Stimulated activated CD8-positive, alpha-beta memory T cell treated with anti-CD3 and anti-CD28 coated beads, Interleukin-2, amount 100 ng/mL, for 1 hour (primary cell): ENCODE results near the gene PAF1.
"Not testable (repeated sequence)": the region's sequence is repeated elsewhere in the genome, so short reads cannot be mapped to it uniquely, and the experiment has no call there.

ENCODE experiments used
- DNase-seq, 2 donors: peaks; one replicate each; pipeline ENCODE4 v3.0.0-alpha.2; 2020; ENCODE audit warnings: low read depth in 2 of 2

Gene PAF1

GRCh38 chr19:39382991-39383828 is 7.7 kb downstream of the PAF1 start:
- no peak for DNase-seq

DNA sequence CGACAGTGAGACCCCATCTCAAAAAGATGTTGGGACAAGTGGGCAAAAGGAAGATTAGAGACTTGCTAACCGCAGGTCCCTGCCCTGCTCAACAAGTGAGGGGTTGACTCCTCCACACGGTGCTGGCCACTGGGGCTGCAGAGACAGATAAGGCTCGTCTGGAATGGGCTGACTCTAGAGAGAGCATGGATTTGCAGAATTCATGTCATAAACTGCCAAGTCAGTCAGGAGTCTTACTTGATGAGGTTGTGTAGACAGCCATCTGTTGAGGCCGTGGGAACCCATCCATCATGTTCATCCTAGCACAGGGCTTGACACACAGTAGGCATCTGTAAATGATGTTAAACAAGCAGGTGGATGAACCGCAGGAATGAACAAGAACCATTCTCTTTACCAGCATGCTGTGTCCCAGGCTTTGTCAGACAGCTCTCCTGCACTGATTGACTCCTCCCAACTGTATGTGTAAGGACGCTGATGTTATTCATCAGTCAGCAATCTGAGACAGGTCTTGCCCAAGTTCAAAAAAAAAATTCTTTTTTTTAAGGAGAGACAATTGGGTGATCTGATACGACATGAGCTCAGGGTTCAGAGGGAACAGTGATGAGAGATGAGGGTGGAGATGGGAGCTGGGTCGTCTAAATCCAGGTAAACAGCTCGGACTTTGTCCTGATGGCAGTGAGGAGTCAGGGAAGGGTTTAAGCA is 8.8 kb downstream of the PAF1 start:
- DNase-seq = no peak

- DNase-seq = no peak
Observed at GRCh38 chr19:39380521-39381502, 10.1 kb downstream of the PAF1 start.

DNA sequence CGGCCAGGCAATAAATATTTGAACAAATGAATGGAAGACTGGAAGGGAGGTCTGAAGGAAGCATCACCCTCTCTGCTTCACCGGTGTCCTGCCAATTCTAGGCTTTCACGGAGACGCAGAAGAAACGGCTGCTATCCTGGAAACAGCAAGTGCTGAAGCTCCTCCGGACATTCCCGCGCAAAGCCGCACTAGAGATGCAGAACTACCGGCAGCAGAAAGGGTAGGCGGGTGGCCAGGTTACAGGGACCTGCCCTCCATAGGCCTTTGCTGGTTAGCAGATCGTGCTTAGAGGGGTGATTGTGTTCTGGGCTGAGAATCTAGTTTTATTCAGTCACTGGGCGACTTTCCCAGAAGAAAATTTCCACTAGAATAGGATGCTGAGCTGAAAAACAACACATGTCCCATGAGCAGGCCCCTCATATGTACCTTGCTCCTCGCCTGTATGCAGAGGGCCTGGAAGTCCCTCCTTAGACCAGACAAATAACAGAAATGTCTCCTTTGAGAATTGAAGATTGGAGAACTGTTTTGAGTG is 11.0 kb downstream of the PAF1 start:
- DNase-seq = no peak

- DNase-seq = not testable (repeated sequence)
Observed at GRCh38 chr19:39379366-39379765, 11.5 kb downstream of the PAF1 start.

DNA sequence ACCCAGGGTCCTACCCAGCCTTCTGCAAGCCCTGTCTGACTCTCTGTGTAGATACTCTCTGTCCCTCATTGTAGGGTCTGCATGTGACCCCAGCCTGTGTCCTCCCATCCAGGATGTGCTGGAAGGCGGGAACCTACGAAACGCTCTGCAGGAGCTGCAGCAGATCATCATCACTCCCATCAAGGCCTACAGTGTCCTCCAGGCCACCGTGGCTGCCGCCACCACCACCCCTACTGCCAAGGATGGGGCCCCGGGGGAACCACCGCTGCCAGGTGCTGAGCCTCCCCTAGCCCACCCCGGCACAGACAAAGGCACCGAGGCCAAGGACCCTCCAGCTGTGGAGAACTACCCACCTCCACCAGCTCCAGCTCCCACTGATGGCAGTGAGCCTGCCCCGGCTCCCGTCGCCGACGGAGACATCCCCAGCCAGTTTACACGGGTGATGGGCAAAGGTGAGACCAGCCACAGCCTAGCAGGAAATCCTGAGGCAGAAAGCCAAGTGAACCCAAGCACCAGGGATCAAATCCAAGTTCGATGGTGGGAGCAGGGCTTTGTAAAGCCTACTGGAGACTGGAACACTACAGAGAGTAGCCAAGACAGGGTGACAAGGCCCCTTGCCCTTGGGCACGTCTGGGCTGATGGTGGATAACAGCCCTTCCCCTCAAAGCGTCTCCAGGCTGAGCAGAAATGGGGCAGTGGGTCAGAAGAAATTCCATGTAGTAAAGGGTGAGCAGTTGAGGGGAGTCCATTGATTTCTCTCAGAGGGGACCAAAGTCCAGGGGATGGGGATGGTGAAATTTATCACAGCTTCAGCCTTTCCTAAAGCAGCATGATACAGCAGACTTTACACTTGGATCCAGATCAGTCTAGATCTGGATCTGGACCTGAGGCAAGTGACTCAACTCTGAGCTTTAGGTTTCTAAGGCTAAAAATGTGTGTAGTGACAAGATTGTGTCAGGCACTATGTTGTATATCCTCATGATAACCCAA is 13.2 kb downstream of the PAF1 start:
- DNase-seq = no peak

DNA sequence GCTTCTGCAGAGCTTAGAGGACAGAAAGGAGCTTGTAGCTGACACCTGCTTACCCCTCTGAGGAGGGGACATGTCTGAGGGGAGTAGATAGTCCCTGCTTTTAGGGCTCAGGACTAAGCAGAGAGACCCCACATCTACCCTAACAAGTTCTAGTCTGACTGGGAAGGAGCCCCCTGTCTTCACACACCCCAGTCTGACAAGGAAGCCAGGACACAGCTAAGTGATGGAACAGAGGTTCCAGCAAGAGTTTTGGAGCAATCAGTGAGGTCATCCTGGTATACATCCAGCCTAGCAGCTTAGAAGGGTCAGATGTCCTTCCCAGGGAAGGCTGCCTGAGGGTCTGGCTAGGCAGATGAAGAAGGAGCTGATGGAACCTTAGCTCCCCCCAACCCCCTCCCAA is 15.0 kb downstream of the PAF1 start:
- no peak for DNase-seq

- no peak for DNase-seq
Observed at GRCh38 chr19:39372941-39373340, 18.0 kb downstream of the PAF1 start.

DNA sequence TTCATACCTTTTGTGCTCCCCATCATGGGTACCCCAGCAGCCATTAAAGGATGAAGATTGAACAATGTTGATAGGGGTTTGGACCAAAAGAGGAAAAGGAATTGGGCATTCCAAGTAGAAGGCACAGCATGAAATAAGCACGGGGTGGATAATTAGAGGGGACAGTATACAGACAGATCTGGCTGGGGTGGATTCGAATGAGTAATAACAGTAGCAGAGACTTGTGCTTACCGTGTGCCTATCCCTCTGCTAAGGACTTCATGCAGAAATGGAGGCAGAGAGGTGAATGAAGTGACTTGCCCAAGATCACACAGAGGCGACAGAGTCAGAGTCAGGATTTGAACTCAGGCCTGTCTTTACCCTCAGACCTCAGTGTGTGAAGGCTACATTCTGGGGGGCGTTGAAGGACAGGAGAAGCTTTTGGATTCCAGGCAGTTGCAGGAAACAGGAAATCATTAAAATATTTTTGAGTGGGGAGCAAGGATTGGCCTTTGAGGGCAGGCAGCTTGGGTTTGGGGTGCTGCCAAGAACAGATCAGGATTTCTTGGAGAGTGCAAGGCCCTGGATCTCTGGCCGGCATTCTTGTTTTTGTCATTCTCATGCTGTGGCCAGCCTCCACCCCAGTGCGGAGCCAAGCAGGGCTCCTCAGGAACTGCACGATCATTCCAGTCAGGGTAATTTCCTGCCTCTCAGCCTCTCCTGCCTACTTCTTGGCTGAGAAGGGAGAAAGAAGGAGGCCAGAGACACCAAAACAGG is 18.7 kb downstream of the PAF1 start:
- DNase-seq = no peak

- no peak for DNase-seq
Observed at GRCh38 chr19:39370735-39371134, 20.2 kb downstream of the PAF1 start.

DNA sequence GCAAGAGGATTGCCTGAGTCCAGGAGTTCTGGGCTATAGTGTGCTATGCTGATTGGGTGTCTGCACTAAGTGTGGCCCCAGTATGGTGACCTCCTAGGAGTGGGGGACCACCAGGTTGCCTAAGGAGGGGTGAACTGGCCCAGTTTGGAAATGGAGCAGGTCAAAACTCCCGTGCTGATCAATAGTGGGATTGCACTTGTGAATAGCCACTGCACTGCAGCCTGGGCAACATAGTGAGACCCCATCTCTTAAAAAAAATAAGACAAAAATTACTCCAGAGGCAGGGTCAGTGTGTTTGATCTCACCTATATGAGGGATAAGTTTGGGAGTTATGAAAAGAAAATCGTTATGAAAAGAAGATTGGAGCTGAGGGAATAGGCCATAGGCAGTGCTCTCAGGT is 21.7 kb downstream of the PAF1 start:
- DNase-seq = no peak

DNA sequence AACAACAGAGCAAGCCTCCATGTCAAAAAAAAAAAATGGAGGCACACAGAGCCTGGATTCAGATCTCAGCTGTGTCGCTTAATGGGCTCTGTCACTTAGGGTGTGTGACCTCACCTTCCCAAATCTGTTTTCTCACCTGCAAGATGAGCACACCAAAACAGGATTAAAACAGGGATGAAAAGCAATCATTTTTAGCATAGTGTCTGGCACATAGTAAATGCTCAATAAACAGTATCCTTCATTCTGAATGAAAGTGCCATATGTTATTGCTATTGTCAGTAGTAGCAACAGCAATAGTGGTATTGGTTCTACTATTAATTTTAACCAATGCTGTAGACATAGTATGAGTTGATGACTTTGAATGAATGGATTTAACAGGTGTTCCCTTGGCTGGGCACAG is 25.4 kb downstream of the PAF1 start:
- no peak for DNase-seq

- no peak for DNase-seq
Observed at GRCh38 chr19:39363901-39364457, 26.9 kb downstream of the PAF1 start.

DNA sequence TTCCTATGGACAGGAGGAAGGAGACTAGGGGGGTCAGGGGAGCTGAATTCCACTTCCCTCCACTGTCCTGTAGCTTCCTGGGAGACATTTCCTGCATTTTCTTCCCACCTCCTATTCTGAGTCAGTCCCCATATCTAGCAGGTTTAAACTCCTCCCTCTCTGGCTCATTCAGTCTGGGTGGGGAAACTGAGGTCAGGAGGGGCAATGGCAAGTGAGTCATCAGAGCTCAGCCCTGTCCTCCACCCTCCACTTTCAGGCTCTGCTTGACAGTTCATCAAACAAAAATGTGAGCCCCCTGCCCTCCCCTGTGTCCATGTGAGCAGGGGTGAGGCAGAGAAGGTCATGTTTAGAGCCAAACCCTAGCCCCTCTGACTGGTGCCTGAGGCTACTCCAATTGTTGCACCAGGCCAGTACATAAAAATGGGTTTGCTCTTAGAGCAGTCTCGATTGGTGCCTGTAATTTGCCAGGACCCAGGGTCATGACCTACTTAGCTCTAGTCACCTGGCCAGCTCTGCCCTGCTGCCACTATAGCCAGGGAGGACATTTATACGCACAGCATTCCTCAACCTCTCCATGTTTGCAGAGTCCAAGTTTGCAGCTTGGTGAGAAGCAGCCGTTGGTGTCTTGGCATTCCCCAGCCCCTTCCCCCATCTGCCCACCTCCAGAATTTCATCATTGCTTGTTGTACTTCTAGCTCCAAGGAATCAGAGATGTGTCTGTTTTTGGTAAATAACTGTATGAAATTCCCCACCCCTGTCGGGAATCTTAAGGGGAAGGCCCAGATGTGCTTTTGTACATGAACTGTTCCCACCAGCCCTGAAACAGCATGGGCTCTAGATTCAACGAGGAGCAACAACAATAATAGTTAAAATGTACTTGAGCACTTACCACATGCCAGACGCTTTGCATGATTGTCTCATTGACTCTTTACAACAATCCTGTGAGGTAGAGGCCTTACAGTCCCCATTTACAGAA is 27.9 kb downstream of the PAF1 start:
- DNase-seq = no peak

DNA sequence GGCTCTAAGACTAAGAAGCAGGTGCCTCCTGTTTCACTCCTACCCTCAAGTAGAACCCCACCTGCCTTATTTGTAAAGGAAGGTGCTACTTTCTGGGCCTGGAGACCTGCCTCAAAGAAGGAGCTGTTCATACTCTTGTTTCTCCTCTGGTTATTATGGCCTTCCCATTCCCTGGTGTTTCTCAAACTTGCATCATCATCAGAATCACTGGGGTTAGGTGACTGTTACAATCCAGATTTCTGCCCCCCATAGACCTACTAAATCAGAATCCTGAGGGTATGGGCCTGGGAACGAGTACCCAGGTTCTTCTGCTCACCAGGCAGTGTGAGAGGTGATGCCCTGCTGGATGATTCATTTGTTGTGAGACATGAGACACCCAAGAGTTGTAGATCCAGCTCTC is 30.3 kb downstream of the PAF1 start:
- no peak for DNase-seq

DNA sequence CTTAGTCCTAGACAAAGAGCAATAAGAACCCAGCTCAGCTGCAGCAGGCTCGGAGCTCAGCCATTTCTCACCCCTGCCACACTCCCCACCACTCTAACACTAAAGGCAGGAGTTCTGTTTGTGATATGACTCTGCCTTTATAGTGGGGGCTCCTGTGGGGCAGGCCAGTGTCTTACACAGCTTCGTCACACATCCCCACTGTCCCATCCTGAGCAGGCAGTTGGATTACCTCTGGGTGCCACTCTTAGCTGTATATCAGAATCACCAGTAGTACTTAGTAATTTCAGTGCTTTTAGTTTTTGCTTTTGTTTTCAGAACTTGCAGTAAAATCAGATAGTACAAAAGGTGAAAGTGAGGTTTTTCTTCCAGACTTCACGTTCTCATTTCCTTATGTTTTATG is 31.9 kb downstream of the PAF1 start:
- no peak for DNase-seq

DNA sequence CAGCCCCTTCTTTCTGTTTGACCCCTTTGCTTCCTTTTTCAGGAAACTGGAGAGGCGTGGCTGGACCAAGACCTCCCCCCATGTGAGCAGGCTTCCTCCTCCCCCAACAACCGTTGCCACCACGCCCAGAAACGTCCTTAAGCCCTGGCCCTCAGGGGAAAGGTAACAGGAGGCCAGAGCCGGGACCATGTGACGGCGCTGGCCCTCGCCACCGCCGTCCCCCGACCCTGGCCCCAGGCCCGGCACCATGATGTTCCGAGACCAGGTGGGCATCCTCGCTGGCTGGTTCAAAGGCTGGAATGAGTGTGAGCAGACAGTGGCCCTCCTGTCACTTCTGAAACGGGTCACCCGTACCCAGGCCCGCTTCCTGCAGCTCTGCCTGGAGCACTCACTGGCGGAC is 34.3 kb downstream of the PAF1 start:
- DNase-seq = no peak

- DNase-seq = no peak
Observed at GRCh38 chr19:39356073-39356472, 34.8 kb downstream of the PAF1 start.
